Measurements from ENCODE around the gene C1QL4.
"Not testable (repeated sequence)": the region's sequence is repeated elsewhere in the genome, so short reads cannot be mapped to it uniquely, and the experiment has no call there.

Gene C1QL4

GRCh38 chr12:49297695-49298060 lies 39.3 kb downstream of the C1QL4 start:
- no peak for DNase-seq

- DNase-seq, result peak; percentile 34
Observed at GRCh38 chr12:49296836-49297694, 39.9 kb downstream of the C1QL4 start.

- no peak for DNase-seq
Observed at GRCh38 chr12:49296034-49296835, 40.8 kb downstream of the C1QL4 start.

- DNase-seq, result no peak
Observed at GRCh38 chr12:49295082-49295936, 41.7 kb downstream of the C1QL4 start, which contains the start of gene PRPH. Gene PRPH (plus strand): TSS chr12:49295147. CDS start chr12:49295201, 54 bp downstream.

GRCh38 chr12:49294804-49295081 lies 42.2 kb downstream of the C1QL4 start:
- DNase-seq, result no peak

GRCh38 chr12:49294086-49294803 lies 42.7 kb downstream of the C1QL4 start:
- DNase-seq, result no peak

- DNase-seq, result peak; percentile 78
Observed at GRCh38 chr12:49293056-49293956, 43.7 kb downstream of the C1QL4 start.

GRCh38 chr12:49292729-49293055 lies 44.3 kb downstream of the C1QL4 start:
- DNase-seq, result peak; percentile 71

GRCh38 chr12:49288922-49289555 lies 47.9 kb downstream of the C1QL4 start:
- no peak for DNase-seq

- no peak for DNase-seq
Observed at GRCh38 chr12:49288412-49288853, 48.6 kb downstream of the C1QL4 start.

GRCh38 chr12:49287876-49288275 lies 49.1 kb downstream of the C1QL4 start:
- DNase-seq, result no peak

GRCh38 chr12:49284672-49285071 lies 52.3 kb downstream of the C1QL4 start:
- no peak for DNase-seq

- no peak for DNase-seq
Observed at GRCh38 chr12:49283541-49284429, 53.2 kb downstream of the C1QL4 start.

GRCh38 chr12:49282740-49283375 lies 54.1 kb downstream of the C1QL4 start:
- DNase-seq, result not testable (repeated sequence)

Measured in DMS 273 treated with DMSO at 0.1 percent for 48 hours (cell line).